Cerebellar cortex (tissue), 1 donor: ENCODE data around the gene PSMB11.

Experiments
- DNase-seq: peaks from one replicate; pipeline ENCODE4 v3.0.0-alpha.2; 2015; ENCODE audit warnings: low spot score

The PSMB11 gene

DNA sequence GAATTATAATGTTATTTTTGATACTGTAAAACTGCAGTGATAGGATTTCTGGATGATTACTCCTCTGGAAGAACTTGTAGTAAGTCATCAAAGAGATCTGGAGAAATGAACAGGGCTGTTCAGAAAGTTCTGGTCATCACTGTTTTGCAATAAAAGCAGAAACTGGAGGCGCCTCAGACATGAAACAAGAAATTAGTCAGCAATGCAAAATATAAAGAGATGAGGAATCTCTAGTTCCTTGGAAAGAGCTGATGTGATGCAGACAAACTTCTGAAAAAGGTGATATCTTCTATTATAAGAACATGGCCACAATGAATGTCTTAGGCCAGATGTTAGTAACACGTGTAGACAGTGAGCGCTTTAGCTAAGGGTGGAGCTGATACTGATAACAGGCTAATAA is 43.4 kb downstream of the PSMB11 start:
- no peak for DNase-seq

DNA sequence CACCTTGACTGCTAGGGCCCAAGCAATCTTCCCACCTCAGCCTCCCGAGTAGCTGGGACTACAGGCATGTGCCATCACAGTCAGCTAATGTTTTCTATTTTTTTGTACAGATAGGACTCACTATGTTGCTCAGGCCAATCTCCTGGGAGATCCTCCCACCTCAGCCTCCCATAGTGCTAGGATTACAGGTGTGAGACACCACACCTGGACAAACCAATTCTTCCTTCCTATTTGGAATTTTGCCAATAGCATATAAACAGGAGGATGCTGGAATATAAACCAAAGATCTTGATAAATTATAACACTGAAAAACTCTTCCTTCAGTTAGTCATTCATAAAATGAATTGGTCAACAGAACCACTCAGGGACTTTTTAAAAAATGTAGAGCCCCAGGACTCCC is 44.6 kb downstream of the PSMB11 start:
- DNase-seq = no peak

DNA sequence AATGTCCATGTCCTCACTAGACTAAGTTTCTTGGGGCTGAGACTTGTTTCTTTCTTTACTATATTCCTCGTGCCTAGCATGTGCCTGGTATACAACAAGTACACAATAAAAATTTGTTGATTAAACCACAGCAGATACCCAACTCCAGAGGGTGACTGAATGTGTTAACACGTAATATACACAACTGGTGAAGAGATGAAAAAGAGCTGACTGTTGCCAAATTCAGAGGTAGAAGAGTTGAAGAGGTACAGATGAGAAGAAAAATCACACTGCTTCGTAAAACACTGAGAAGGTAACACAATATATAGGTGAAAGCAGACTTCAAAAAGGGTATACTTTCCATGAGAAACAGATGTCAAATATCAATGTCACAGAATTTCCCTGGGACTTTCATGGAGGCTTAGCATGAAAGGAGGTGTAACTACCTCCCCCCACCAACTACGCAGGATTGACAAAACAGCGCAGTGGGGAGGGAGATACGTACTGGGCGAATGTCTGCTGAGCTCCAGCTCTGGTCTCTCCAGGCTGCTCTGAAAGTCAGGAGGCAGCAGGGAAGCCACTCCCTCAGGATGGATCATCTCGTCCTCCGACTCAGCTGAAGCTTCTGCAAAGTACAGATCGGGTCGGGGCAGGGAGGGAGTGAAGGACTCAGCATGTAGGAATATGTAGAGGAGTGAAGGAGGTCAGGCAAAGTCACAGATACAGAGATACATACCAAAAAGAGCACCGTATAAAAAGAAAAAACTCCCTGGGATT is 47.7 kb downstream of the PSMB11 start:
- DNase-seq = no peak

GRCh38 chr14:23090254-23090636 is 48.2 kb downstream of the PSMB11 start:
- no peak for DNase-seq

DNA sequence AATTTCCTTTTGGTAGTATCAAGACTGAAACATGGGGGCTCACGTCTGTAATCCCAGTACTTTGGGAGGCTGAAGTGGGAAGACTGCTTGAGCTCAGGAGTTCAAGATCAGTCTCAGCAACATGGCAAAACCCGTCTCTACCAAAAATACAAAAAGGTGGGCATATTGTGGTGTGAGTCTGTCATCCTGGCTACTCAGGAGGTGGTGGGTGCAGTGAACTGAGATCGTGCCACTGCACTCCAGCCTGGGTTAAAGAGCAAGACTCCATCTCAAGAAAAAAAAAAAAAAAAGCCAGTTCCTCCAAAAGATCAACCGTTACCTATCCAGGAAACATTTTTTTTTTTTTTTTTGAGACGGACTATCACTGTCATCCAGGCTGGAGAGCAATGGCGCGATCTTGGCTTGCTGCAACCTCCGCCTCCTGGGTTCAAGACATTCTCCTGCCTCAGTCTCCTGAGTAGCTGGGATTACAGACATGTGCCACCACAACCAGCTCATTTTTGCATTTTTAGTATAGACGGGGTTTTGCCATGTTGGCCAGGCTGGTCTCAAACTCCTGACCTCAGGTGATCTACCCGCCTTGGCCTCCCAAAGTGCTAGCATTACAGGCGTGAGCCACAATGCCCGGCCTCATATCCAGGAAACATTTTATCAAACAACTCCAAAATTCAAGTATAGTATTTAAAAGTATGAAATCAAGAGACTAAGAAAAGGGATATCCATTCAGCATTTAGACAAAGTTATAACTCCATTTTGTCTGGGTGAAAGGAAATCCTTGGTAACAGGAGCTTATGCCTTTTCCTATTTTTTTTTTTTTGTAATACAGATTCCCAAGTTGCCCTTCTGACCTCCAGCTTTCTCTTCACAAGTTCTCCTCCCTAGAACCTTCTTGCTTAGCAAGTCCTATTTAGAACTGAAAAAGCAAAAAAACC is 49.5 kb downstream of the PSMB11 start:
- no peak for DNase-seq

- DNase-seq = no peak
These were observed 51.1 kb downstream of the PSMB11 start for GRCh38 chr14:23093104-23093503.

DNA sequence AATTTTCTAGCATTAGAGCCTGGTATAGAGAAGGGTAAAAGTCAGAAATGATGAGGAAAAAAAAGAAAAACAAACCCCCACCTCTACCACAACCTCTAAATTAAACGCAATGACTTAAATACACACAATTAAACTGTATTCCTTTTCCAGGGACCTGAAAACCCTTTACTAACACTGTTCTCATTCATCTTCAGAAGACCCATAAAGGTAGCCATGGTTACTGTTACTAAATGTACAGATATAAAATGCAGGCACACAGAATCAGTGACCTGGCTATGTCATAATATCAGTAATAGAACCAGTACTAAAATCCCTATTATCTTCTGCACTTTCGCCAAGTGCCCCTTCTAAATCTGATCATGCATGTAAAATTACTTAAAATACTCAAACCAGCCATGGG is 51.5 kb downstream of the PSMB11 start:
- DNase-seq = no peak
